HEK293 (cell line): ENCODE measurements around the gene MGAT1.

Source experiments
- CTCF ChIA-PET: fragments of 350-600 bp; formaldehyde crosslinking; extraction: SDS; loops from one replicate; lab custom pipeline; 2021; ENCODE audit warnings: antibody characterized with exemption; lab: Yijun Ruan, JAX
- POLR2A ChIA-PET: fragments of 300-600 bp; formaldehyde crosslinking; extraction: SDS; loops from one replicate; lab custom pipeline; 2020; ENCODE audit warnings: antibody characterized with exemption, inconsistent platforms; lab: Yijun Ruan, JAX
- H3K27ac ChIP-seq: fragments of 200-500 bp; sonication (Bioruptor generic); 2 replicates; pipeline ENCODE4 v1.5.1; 2014; ENCODE audit warnings: low read depth, low read length, control low read depth, inconsistent platforms; ENCODE audit errors: extremely low read depth
- H3K36me3 ChIP-seq, 2 experiments: fragments of 200-500 bp in 1 of 2; sonication (Bioruptor generic) in 1 of 2; 1 replicate in 1 of 2; 2 replicates in 1 of 2; pipeline ENCODE4 v1.5.1; 2014 to 2017; ENCODE audit warnings: inconsistent platforms in 2 of 2, low read length in 2 of 2; ENCODE audit not compliant: control insufficient read depth in 2 of 2, insufficient read depth in 1 of 2
- H3K4me1 ChIP-seq: fragments of 200-500 bp; sonication (Bioruptor generic); 2 replicates; pipeline ENCODE4 v1.5.1; 2014; ENCODE audit warnings: mild to moderate bottlenecking, low read length, inconsistent platforms; ENCODE audit not compliant: control insufficient read depth, insufficient read depth
- H3K4me3 ChIP-seq: 2 replicates; pipeline ENCODE4 v1.5.1; 2011; ENCODE audit warnings: low read depth, mild to moderate bottlenecking, control low read depth, low read length, moderate library complexity
- H3K9me3 ChIP-seq: fragments of 200-500 bp; sonication (Bioruptor generic); 2 replicates; pipeline ENCODE4 v1.5.1; 2014; ENCODE audit warnings: low read depth, low read length, inconsistent platforms; ENCODE audit not compliant: control insufficient read depth, insufficient read depth
- BCL11A ChIP-seq: fragments of 450-650 bp; formaldehyde crosslinking; IDR thresholded peaks from 2 replicates; pipeline ENCODE4 v1.5.1; 2016; ENCODE audit warnings: low read depth, missing biosample characterization, missing genetic modification characterization
- KLF10 ChIP-seq: fragments of 450-650 bp; IDR thresholded peaks from 2 replicates; pipeline ENCODE4 v1.5.1; 2018; ENCODE audit warnings: missing biosample characterization, mild to moderate bottlenecking, missing genetic modification characterization
- PRDM10 ChIP-seq: fragments of 450-650 bp; formaldehyde crosslinking; IDR thresholded peaks from 2 replicates; pipeline ENCODE4 v1.5.1; 2016; ENCODE audit warnings: missing biosample characterization, missing genetic modification characterization
- REPIN1 ChIP-seq: fragments of 450-650 bp; formaldehyde crosslinking; IDR thresholded peaks from 2 replicates; pipeline ENCODE4 v1.5.1; 2017; ENCODE audit warnings: missing biosample characterization, missing genetic modification characterization, low read depth
- SP2 ChIP-seq: fragments of 450-650 bp; formaldehyde crosslinking; IDR thresholded peaks from 2 replicates; pipeline ENCODE4 v1.5.1; 2016; ENCODE audit warnings: missing biosample characterization, missing genetic modification characterization
- SP7 ChIP-seq: fragments of 450-650 bp; formaldehyde crosslinking; IDR thresholded peaks from 2 replicates; pipeline ENCODE4 v1.5.1; 2016; ENCODE audit warnings: missing biosample characterization, missing genetic modification characterization
- TCF7L2 ChIP-seq: IDR thresholded peaks from 2 replicates; pipeline ENCODE4 v1.6.1; 2011; ENCODE audit warnings: low read depth, mild to moderate bottlenecking, inconsistent platforms, low read length, moderate library complexity, borderline replicate concordance
- YY1 ChIP-seq: fragments of 450-650 bp; formaldehyde crosslinking; IDR thresholded peaks from 2 replicates; pipeline ENCODE4 v1.5.1; 2018; ENCODE audit warnings: missing biosample characterization, missing genetic modification characterization
- ZBTB7A ChIP-seq: fragments of 450-650 bp; formaldehyde crosslinking; IDR thresholded peaks from 2 replicates; pipeline ENCODE4 v1.5.1; 2016; ENCODE audit warnings: low read depth, missing biosample characterization, missing genetic modification characterization
- ZFP37 ChIP-seq: fragments of 450-650 bp; formaldehyde crosslinking; IDR thresholded peaks from 2 replicates; pipeline ENCODE4 v1.5.1; 2016; ENCODE audit warnings: missing biosample characterization, missing genetic modification characterization
- ZNF223 ChIP-seq: fragments of 450-650 bp; formaldehyde crosslinking; IDR thresholded peaks from 2 replicates; pipeline ENCODE4 v1.5.1; 2016; ENCODE audit warnings: missing biosample characterization, missing genetic modification characterization
- ZNF24 ChIP-seq: fragments of 450-650 bp; formaldehyde crosslinking; IDR thresholded peaks from 2 replicates; pipeline ENCODE4 v1.5.1; 2016; ENCODE audit warnings: missing biosample characterization, missing genetic modification characterization
- ZNF398 ChIP-seq: fragments of 450-650 bp; formaldehyde crosslinking; IDR thresholded peaks from 2 replicates; pipeline ENCODE4 v1.5.1; 2017; ENCODE audit warnings: missing biosample characterization, missing genetic modification characterization
- ZNF501 ChIP-seq: fragments of 450-650 bp; formaldehyde crosslinking; IDR thresholded peaks from 2 replicates; pipeline ENCODE4 v1.5.1; 2016; ENCODE audit warnings: missing biosample characterization, missing genetic modification characterization
- ZNF596 ChIP-seq: fragments of 450-650 bp; IDR thresholded peaks from 2 replicates; pipeline ENCODE4 v1.5.0; 2018; ENCODE audit warnings: missing biosample characterization, mild to moderate bottlenecking, missing genetic modification characterization, moderate library complexity
- ZNF658 ChIP-seq: fragments of 450-650 bp; formaldehyde crosslinking; IDR thresholded peaks from 2 replicates; pipeline ENCODE4; 2016; ENCODE audit warnings: missing biosample characterization, missing genetic modification characterization
- ZNF660 ChIP-seq: fragments of 450-650 bp; IDR thresholded peaks from 2 replicates; pipeline ENCODE4 v1.5.1; 2018; ENCODE audit warnings: missing biosample characterization, mild to moderate bottlenecking, missing genetic modification characterization
- ZNF777 ChIP-seq: fragments of 450-650 bp; formaldehyde crosslinking; IDR thresholded peaks from 2 replicates; pipeline ENCODE4 v1.5.1; 2017; ENCODE audit warnings: missing biosample characterization, missing genetic modification characterization, borderline replicate concordance
- ZSCAN30 ChIP-seq: fragments of 450-650 bp; IDR thresholded peaks from 2 replicates; pipeline ENCODE4 v1.5.1; 2018; ENCODE audit warnings: missing biosample characterization, mild to moderate bottlenecking, missing genetic modification characterization, moderate library complexity
- ZSCAN5A ChIP-seq: fragments of 450-650 bp; formaldehyde crosslinking; IDR thresholded peaks from 2 replicates; pipeline ENCODE4 v1.5.1; 2016; ENCODE audit warnings: missing biosample characterization, missing genetic modification characterization
- ZXDB ChIP-seq: fragments of 450-650 bp; formaldehyde crosslinking; IDR thresholded peaks from 2 replicates; pipeline ENCODE4 v1.5.1; 2016; ENCODE audit warnings: missing biosample characterization, missing genetic modification characterization
- TF ChIP-seq, protein P1 (sequence below): fragments of 450-650 bp; IDR thresholded peaks from 2 replicates; pipeline ENCODE4 v1.5.1; 2018; ENCODE audit warnings: missing biosample characterization, mild to moderate bottlenecking, missing genetic modification characterization
- TF ChIP-seq, protein P2 (sequence below): fragments of 450-650 bp; formaldehyde crosslinking; IDR thresholded peaks from 2 replicates; pipeline ENCODE4 v1.5.1; 2016; ENCODE audit warnings: missing biosample characterization, missing genetic modification characterization
- TF ChIP-seq, protein P3 (sequence below): fragments of 450-650 bp; formaldehyde crosslinking; optimal IDR thresholded peaks from 2 replicates; pipeline ENCODE3; 2016; ENCODE audit warnings: missing biosample characterization, mild to moderate bottlenecking, missing genetic modification characterization

MGAT1 gene

DNA sequence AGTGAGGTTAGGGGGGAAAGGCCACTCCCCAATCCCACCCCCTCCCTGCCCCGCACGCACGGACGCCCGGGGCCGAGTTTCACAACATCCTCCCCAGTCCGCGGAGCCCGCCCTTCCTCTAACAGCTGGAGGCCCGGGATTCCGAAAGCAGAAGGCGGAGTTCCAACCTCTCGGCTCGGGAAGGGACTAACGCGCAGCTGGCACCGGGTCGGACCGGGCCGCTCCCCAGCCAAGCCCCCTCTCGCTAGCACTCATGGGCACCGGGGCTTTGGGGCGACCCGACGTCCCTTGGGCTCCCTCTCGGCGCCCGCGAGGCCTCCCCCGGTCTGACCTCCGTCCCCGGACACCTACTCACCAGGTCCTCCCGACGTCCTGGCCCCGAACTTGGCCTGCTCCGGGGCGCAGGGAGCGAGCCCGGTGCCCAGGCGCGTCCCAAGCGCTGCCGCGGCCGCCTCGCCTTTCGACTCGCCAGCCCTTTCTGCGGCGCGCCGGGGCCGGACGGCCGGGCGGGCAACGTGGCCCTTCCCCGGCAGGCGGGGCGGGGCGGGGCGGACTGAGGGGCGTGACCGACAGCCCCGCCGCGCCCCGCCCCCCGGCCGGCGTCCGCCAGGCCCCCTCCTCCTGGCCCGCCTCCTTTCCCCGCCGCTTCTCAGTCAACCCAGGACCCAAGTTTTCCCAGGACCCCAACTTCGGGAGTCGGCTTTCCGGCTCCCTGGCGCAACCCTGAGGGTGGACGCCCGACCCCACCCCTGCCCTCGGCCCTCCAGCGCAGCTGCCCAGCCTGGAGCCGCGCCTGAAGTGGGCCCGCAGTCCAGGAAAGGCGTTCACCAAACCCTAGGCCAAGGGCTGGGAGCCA is at the start of gene MGAT1:
Gene MGAT1, minus strand, starts transcription at position 482 of the 856 bp plus-strand sequence. CDS start 9,835 bp downstream, outside the sequence.
- Histone ChIP-seq H3K27ac (peak within 1 kb of the TSS; percentile 90), H3K9me3 (no peaks in the 10 kb centered on the region), H3K4me1 (peaks cover 12% of the 10 kb centered on the region), H3K4me3 (peak within 1 kb of the TSS; percentile 90), H3K36me3 (peaks cover 0 to 36% of the 10 kb centered on the region in 2 experiments; a peak in 1 of 3 replicates)
- ChIA-PET CTCF (interaction anchor here (4.0 kb wide), 1 partner anchor 18 kb away, joined by 26 read pairs; no protein-coding TSS in a partner anchor), POLR2A (interaction anchor here (0.6 to 1.2 kb wide), 4 partner anchors 50 to 61 kb away, joined by 3 to 5 read pairs (median 3); partner anchors contain the start of gene ZFP62)
- TF ChIP-seq ZFP37 (tag by site-specific recombination) (peak; percentile 80), TCF7L2 (no peak), SP7 (tag by site-specific recombination) (peak; percentile 66), YY1 (tag by site-specific recombination) (0 out of 2 replicates have a peak, but pooled peaks have one; percentile 20), BCL11A (tag by site-specific recombination) (0 out of 2 replicates have a peak, but pooled peaks have one; percentile 55), ZNF501 (tag by site-specific recombination) (peak; percentile 70; the same call in 1 of the 2 replicates), REPIN1 (tag by site-specific recombination) (no peak), SP2 (tag by site-specific recombination) (peak; percentile 69), ZBTB7A (tag by site-specific recombination) (0 out of 2 replicates have a peak, but pooled peaks have one; percentile 47), ZNF596 (tag by site-specific recombination) (0 out of 2 replicates have a peak, but pooled peaks have one; percentile 28), ZSCAN30 (tag by site-specific recombination) (peak; percentile 54), ZNF660 (tag by site-specific recombination) (peak; percentile 51), ZNF223 (tag by site-specific recombination) (no peak), ZSCAN5A (tag by site-specific recombination) (peak; percentile 72; the same call in 1 of the 2 replicates), ZNF398 (tag by site-specific recombination) (peak; percentile 89), PRDM10 (tag by site-specific recombination) (peak; percentile 53; the same call in 1 of the 2 replicates), ZXDB (peak; percentile 80), ZNF777 (tag by site-specific recombination) (peak; percentile 44; the same call in 1 of the 2 replicates), KLF10 (tag by site-specific recombination) (peak; percentile 82), ZNF658 (tag by site-specific recombination) (no peak), ZNF24 (tag by site-specific recombination) (peak; percentile 29; the same call in 1 of the 2 replicates)
- TF ChIP-seq, protein P1, sequence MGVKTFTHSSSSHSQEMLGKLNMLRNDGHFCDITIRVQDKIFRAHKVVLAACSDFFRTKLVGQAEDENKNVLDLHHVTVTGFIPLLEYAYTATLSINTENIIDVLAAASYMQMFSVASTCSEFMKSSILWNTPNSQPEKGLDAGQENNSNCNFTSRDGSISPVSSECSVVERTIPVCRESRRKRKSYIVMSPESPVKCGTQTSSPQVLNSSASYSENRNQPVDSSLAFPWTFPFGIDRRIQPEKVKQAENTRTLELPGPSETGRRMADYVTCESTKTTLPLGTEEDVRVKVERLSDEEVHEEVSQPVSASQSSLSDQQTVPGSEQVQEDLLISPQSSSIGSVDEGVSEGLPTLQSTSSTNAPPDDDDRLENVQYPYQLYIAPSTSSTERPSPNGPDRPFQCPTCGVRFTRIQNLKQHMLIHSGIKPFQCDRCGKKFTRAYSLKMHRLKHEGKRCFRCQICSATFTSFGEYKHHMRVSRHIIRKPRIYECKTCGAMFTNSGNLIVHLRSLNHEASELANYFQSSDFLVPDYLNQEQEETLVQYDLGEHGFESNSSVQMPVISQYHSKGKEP (tag by site-specific recombination): no peak
- TF ChIP-seq, protein P2, sequence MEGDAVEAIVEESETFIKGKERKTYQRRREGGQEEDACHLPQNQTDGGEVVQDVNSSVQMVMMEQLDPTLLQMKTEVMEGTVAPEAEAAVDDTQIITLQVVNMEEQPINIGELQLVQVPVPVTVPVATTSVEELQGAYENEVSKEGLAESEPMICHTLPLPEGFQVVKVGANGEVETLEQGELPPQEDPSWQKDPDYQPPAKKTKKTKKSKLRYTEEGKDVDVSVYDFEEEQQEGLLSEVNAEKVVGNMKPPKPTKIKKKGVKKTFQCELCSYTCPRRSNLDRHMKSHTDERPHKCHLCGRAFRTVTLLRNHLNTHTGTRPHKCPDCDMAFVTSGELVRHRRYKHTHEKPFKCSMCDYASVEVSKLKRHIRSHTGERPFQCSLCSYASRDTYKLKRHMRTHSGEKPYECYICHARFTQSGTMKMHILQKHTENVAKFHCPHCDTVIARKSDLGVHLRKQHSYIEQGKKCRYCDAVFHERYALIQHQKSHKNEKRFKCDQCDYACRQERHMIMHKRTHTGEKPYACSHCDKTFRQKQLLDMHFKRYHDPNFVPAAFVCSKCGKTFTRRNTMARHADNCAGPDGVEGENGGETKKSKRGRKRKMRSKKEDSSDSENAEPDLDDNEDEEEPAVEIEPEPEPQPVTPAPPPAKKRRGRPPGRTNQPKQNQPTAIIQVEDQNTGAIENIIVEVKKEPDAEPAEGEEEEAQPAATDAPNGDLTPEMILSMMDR (tag by site-specific recombination): 0 out of 2 replicates have a peak, but pooled peaks have one; percentile 9
- TF ChIP-seq, protein P3, sequence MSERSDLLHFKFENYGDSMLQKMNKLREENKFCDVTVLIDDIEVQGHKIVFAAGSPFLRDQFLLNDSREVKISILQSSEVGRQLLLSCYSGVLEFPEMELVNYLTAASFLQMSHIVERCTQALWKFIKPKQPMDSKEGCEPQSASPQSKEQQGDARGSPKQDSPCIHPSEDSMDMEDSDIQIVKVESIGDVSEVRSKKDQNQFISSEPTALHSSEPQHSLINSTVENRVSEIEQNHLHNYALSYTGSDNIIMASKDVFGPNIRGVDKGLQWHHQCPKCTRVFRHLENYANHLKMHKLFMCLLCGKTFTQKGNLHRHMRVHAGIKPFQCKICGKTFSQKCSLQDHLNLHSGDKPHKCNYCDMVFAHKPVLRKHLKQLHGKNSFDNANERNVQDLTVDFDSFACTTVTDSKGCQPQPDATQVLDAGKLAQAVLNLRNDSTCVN (tag by site-specific recombination): peak; percentile 88
